ENCODE measurements around the gene ERMN. TPM values are rescaled to one million over a fixed set of nuclear protein-coding genes. Genes with fewer than 3 reads are reported as not detected.

The ERMN gene
- total RNA-seq, 1 experiment from 2014 or later: 0.59 TPM

- TF ChIP-seq E2F4 (CRISPR knock-in tag; IDR thresholded peaks at IDR 0.05; ENCODE audit: borderline replicate concordance, low read depth): no peak
- no peak for TF ChIP-seq ZNF423 (CRISPR knock-in tag; IDR thresholded peaks at IDR 0.05)
- TF ChIP-seq, protein P1, sequence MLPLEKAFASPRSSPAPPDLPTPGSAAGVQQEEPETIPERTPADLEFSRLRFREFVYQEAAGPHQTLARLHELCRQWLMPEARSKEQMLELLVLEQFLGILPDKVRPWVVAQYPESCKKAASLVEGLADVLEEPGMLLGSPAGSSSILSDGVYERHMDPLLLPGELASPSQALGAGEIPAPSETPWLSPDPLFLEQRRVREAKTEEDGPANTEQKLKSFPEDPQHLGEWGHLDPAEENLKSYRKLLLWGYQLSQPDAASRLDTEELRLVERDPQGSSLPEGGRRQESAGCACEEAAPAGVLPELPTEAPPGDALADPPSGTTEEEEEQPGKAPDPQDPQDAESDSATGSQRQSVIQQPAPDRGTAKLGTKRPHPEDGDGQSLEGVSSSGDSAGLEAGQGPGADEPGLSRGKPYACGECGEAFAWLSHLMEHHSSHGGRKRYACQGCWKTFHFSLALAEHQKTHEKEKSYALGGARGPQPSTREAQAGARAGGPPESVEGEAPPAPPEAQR (CRISPR knock-in tag; IDR thresholded peaks at IDR 0.05): no peak
- no peak for TF ChIP-seq ETV6 (CRISPR knock-in tag; IDR thresholded peaks at IDR 0.05)
These were observed 53.9 kb downstream of the ERMN start (continued) for GRCh38 chr2:157271590-157272203.

DNA sequence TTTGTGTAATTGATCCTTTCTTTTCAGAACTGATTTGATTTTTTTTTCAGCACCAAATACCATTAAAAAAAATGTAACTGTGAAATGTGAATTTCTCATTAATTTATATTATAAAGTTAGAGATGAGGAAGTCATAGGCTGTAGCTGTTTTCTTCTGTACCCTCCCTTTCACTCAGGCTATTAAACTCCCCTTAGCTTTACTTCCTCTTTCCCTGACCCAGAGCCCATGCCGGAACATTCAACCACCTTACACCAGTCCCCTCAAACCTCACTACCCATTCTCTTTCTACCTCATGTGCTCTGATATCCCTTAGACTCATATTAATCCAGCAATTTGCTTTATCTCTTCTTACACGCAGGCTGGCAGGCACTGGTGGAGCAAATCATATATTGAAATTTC, 55.7 kb downstream of the ERMN start:
- no peaks in the 10 kb centered on the region for H3K36me3 Mint-ChIP-seq

More for the DNA sequence above, 55.7 kb downstream of the ERMN start:
- CTCF ChIA-PET: interaction anchor here (0.8 kb wide), 1 partner anchor 33 kb away, joined by 3 read pairs; no protein-coding TSS in a partner anchor
- Mint-ChIP-seq H3K4me1 (peaks cover 13% of the 10 kb centered on the region), H3K4me3 (no peak overlapping the region), H3K27me3 (ENCODE audit: low read depth) (no peaks in the 10 kb centered on the region), H3K9me3 (0 out of 2 replicates have a peak, but pooled peaks cover 3% of the 10 kb centered on the region), H3K27ac (no peak overlapping the region)
- no peak for TF ChIP-seq CTCF (IDR thresholded peaks at IDR 0.05)
- TF ChIP-seq, protein P2, sequence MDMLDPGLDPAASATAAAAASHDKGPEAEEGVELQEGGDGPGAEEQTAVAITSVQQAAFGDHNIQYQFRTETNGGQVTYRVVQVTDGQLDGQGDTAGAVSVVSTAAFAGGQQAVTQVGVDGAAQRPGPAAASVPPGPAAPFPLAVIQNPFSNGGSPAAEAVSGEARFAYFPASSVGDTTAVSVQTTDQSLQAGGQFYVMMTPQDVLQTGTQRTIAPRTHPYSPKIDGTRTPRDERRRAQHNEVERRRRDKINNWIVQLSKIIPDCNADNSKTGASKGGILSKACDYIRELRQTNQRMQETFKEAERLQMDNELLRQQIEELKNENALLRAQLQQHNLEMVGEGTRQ (CRISPR knock-in tag; IDR thresholded peaks at IDR 0.05): no peak
- no peak for TF ChIP-seq FOXJ3 (CRISPR knock-in tag; IDR thresholded peaks at IDR 0.05; ENCODE audit: borderline replicate concordance)
- no peak for TF ChIP-seq ZNF671 (CRISPR knock-in tag; IDR thresholded peaks at IDR 0.05)
- no peak for TF ChIP-seq MYBL2 (CRISPR knock-in tag; IDR thresholded peaks at IDR 0.05)
- no peak for TF ChIP-seq ESRRA (CRISPR knock-in tag; IDR thresholded peaks at IDR 0.05; ENCODE audit: borderline replicate concordance)
- no peak for TF ChIP-seq ZBTB21 (CRISPR knock-in tag; IDR thresholded peaks at IDR 0.05; ENCODE audit: borderline replicate concordance)
- TF ChIP-seq IRF2 (CRISPR knock-in tag; IDR thresholded peaks at IDR 0.05; ENCODE audit: borderline replicate concordance, low read depth): no peak
- TF ChIP-seq FOXP1 (CRISPR knock-in tag; IDR thresholded peaks at IDR 0.05; ENCODE audit: borderline replicate concordance): no peak
- TF ChIP-seq FOXP4 (CRISPR knock-in tag; IDR thresholded peaks at IDR 0.05): no peak
- peak; percentile 60 for ATAC-seq
- DNase-seq (ENCODE audit: low spot score): no peak
- POLR2A ChIA-PET: interaction anchor here (0.5 kb wide), 1 partner anchor 419 kb away, joined by 5 read pairs; no protein-coding TSS in a partner anchor

Data from WTC11 (cell line).